GDM1 (cell line): ENCODE results near the gene RNF217.

Source experiments
- DNase-seq: peaks from one replicate; lab custom pipeline; 2025; lab: John Stamatoyannopoulos, UW

RNF217 gene

DNA sequence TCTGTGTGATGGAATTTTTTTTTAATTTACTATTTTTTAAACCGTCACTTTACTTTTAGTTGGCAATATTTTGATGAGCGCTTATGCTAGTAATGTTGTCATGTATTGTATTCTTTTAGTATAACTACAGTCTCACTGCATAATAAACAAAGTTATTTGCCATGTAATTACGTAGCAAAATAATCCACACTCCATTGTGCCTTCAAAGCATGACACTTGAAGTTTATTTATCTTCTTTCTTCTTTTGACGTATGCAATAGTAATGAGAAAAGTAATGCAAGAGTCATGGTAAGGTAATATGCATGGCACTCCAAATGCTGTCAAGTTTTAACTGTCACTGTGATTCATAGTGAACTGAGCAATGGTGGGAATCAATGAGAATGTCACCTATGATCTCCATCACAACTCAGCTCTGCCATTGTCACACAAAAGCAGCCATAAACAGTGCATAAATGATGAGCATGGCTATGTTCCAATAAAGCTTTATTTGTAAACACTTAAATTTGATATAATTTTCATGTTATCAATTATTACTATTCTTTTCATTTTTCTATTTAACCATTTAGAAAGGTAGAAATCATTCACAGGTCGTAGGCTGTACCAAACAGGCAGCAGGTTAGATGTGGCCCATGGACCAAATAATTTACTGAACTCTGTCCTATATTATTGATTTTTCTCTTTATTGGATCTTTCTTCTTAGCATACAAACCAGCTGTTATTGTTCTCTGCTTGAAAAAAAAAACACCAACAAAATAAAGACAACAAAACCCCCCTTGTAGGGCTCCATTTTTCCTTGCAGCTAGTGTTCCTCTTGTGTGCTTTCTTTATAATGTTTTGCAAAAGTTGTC, 27.1 kb downstream of the RNF217 start:
- DNase-seq = no peak

DNA sequence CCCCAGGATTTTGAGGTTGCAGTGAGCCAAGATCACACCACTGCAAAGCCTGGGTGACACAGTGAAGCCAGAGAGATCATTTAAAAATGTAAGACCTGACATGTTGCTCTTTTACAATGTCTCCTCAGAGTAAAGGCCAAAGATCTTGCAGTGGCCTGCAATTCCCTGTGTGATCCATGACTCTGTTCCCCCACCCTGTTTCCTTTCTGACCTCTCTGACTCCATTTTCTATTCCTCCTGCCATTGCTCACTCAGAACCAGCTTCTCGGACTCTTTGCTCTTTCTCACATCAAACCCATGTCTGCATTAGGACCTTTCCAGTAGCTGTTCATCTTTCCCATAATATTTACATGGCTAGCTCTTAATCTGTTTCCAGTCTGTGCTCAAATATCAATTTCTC, 28.8 kb downstream of the RNF217 start:
- no peak for DNase-seq

DNA sequence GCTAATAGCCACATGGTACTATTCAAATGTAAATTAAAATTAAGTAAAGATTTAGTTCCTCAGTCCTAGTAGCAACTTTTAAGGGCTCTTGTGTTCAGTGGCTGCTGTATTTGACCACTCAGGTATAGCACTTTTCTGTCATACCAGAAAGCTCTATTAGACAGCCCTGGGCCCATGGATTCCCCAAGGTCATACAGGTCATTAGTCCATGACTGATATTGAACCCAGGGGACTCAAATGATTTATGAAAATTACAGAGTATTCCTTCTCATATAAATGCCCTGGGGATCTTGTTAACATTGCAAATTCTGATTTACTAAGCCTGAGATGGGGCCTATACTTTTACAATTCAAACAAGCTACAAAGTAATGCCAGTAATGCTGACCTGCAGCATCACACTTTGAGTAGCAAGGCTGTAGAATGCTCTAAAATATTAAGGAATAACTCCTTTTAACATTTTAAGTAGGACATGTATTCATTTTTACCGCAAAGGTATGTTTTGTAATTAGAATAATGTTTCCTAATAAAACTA, 29.6 kb downstream of the RNF217 start:
- no peak for DNase-seq

DNA sequence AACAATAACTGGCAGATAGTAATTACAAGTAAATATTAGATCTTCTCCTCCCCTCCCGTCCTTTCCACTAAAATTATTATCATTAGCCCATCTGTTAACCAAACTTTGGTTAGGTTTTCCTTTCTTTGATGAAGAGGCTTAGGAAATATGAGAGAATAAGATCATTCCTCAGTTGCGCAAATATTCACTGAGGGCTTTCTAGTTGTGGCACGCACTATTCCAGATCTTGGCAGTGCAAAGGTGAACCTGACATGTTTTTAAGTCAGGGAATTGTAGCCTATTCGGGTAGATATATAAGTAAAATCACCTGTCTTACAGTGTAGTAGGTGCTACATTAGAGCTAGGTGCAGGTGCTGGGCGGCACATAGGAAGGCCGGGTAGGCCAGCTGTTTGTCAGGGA, 31.1 kb downstream of the RNF217 start:
- no peak for DNase-seq

DNA sequence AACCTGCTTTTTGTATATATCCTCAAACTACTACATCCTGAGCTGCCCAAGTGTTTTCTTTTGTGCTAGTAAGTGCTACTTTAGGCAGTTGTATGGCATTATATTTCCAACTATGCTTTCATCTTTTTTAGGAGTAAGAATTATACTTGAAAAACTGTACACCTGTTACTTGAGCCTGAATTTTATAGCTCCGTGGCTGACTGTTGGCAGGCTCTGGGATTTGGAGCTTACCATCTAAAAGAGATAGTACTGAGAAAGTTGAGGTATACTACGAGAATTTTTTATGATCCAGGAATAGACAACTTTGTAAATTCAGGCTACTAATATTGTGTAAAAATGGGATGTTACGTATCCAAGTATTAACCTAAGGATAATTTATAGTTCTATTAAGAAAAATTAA, 32.4 kb downstream of the RNF217 start:
- DNase-seq = no peak

DNA sequence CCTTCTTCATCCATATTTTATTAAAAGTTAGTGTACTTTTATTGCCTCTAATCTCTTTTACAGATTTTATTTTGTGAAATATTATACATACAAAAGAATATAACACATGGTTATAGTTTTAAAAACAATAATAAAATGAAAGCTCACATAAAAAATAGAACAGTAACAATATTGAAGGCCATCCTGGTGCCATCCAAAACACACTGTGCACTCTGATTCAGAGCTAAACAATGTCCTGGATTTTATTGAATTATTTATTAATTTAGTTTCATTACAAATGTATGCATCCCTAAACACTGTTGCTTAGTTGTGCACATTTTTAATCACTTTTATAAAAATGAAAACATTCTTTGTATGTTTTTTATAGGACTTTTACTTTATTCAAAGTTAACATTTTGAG, 32.9 kb downstream of the RNF217 start:
- no peak for DNase-seq

DNA sequence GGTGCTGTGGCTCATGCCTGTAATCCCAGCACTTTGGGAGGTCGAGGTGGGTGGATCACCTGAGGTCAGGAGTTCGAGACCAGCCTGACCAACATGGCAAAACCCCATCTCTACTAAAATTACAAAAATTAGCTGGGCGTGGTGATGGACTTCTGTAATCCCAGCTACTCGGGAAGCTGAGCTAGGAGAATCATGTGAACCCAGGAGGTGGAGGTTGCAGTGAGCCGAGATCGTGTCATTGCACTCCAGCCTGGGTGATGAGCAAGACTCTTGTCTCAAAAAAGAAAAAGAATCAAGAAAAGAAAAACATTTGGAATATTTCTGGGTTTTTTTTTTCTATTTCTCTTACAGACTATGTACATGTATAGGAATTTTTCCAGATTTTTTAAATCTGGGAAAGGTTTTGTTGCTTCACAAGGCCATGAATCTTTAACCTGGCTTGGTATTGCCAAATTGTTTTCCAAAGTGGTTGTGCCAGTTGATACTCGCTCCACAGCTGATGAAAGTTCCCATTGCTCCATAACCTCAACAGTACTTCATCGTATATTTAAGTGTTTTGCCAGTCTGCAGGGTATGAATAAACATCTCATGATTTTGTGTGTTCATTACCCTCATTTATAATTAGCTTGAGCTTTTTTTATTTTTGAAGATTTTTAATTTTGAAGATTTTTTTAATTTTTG, 33.5 kb downstream of the RNF217 start:
- no peak for DNase-seq

DNA sequence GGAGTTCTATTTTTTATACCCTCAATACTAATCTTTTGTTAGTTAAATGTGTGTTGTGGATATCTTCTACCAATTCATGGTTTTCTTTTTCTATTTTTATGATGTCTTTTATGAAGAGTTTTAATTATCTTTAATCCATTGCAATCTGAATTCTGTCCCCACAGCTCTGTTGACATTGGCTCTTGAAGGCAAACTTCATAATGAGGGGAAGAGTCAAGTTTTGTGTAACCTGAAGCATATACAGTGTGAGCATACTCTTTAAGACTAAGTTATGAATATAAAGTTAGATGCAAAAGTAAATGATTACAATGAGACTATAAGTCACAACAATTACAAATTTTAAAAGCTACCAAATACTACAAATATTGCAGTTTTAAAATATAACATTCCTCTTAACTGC, 34.2 kb downstream of the RNF217 start:
- DNase-seq = no peak

DNA sequence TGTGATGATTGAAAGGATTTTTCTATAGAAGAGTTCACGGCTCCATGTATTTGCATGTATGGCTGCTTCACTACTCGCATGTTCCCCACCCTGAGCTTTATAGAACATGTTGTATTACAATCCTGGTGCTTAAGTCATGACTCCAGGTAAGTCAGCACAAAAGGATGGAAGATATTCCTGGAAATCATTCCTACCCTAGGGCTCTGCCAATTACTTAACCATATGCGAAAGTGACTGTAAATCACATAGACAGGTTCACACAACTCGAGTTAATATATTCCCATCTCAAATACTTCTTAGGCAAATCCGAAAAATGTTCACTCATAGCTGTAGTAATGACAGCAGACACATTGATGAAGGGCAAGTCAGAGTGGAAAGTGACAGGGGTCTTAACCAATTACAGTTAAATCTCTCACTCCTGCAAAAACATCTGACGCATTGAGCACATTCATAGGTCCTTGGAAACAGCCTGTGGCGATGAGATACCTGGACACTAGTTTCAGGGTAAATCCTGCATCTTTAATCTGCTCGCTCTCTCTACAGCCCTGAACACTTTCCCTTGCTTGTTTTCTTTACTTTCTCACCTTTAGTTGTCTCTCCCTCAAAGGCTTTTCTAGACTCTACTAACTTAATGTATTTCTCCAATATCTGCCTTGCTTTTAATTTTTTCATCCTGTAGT, 35.1 kb downstream of the RNF217 start:
- DNase-seq = no peak

DNA sequence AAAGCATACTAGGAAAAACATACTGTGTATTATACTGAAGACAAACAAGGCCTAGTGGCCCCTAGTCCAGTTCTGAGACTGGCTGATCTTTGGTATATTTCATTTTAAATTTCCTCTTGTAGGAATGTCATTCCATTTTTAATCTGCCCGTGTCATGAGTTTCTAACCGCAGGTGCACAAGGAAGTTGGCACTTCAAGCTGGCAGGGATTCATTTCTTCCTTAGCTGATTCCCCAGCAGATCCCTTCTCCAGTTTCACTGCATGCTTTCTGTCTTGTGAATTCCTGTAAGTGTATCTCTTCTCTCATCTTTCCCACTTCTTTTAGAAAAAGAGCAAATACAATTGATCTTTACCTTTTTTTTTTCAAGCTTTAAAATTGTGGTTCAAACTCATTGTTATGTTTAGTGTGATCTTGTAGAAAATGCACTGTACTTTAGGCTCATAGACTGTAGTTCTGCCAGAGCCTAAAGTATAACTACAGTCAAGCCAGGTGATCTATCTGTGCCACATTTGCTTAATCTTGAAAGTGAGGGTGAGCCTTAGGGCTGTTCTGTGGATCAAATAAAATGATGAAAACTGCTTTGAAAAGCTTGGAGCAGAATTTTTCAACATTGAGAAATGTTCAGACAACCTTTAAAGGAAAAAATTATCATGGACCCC, 37.0 kb downstream of the RNF217 start:
- no peak for DNase-seq

DNA sequence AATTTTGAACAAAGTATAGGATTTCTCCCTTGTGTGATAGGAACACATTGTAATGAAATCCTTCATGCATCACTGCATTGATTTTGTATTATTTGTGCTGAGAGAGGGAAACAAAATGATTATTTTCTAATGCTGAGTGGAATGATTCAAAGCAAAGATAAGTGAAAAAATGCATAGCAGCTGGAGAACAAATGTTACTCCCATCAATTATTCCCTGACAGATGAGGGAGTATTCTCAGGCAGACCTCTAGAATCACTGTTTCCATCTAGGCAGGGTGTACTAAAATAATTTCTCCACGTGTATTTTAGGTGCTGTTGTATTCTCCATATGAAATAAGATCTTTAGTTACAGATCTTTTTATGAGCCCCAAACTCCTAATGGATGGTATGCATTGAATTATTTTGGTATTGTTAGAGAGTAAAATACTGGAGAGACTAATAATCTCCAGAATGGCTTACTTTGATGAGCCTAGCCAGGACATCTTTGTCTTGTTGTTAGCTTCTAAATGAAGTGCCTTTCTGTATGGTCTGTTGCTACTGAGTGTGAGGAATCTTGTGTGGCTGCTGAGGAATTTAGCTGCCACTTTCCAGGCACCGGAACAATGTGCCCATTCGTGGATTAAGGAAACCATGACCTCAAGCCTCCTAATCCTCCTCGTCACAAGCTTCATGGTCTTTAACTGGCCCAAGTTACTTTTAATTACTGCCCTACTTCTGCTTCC, 39.6 kb downstream of the RNF217 start:
- no peak for DNase-seq

DNA sequence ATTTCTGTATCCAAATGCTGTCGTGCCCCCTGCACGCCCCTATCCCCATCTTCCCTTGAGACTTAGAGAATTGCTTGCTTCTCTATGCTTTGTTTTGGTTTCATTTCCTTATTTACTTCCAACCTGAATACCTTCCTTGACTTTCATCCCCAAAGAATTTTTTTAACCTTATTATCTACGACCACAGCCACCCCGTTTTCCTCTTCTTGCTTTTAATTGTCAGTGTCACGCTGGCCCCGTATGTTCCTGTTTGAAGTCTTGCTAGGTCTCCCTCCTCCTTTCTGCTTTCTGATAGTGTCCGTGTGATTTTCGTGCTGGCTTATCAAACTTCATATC, 40.1 kb downstream of the RNF217 start:
- no peak for DNase-seq

DNA sequence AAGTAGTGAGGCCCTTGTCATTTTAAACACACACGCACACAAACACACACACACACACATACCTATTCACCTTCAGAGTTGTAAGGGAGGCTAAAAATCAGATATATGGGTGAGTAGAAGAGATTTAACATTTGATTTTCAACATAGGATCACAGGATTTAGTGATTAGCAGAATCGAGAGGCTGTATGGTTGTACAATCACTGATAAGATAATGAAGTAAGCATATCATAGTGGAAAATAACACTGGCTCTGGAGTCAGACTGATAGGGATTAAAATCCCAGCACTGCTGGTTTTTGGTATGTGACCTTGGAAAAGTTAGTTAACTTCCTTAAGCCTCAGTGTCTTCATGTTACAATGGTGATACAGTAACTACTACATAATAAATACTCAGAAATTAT, 40.8 kb downstream of the RNF217 start:
- no peak for DNase-seq

DNA sequence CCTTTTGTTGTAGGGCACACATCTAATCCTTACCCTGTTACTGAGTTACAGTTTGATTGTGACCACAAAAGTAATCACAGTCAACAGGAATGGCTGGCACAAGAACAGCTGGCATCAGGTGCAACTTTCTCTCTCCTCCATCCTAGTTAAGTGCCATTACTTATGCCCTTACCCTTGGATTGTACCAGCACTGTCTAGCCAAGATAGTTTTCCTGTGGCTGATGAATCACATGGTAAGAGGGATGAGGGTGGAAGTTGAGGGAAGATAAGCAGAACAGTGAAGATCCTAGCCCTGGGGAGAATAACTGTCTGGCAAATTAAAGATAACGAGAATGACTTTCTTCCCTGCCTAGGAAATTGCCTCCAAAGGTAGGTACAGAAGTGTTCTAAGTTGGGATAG, 42.0 kb downstream of the RNF217 start:
- no peak for DNase-seq

DNA sequence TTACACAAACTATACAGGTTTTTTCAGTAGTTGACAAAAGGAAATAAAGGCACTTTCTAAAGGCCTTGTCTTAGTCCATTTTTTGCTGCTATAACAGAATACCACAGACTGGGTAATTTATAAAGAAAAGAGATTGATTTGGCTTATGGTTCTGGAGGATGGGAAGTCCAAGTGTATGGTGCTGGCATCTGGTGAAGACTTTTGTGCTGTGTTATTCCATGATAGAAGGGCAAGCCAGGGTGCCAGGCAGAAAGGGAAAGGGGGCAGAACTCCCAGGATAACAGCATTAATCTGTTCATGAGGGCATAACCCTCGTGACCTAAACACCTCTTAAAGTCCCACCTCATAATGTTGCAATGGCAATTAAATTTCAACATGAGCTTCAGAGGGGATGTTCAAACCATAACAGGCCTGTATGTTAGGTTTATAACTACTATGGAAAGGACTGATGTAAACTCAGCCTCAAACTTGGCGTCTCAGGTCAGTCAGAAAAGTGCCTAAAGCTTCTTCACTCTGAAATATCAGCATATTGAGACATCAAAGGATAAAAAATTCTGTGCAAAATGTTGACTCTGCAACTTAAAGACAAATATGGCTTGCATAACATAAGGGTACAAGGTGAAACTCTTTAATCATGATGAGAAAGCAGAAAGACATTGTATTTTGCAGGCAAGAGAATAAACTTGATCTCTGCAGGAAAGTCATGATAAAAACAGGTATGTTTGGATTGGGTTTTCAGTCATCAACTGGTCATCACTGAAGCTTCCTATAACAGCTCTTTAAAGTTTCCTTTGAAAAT, 42.8 kb downstream of the RNF217 start:
- no peak for DNase-seq

DNA sequence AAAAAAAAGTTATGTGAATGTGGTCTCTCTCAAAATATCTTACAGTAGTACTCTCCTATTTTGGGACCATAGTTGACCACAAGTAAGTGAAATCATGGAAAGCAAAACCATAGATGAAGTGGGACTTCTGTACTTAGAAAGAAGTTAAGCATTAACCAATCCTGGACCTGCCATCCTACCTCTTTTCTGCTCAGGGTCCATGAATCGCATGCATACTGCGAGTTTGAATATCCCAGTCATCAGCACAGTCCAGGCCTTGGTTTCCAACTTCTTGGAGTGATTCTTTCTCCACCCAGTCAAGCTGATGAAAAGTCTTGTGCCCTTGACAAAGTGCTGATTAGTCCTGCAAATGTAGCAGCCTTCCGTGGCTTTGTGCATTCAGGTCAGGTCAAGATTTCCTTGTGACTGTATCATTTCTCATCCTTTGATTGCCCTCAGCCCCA, 46.0 kb downstream of the RNF217 start:
- DNase-seq = no peak

DNA sequence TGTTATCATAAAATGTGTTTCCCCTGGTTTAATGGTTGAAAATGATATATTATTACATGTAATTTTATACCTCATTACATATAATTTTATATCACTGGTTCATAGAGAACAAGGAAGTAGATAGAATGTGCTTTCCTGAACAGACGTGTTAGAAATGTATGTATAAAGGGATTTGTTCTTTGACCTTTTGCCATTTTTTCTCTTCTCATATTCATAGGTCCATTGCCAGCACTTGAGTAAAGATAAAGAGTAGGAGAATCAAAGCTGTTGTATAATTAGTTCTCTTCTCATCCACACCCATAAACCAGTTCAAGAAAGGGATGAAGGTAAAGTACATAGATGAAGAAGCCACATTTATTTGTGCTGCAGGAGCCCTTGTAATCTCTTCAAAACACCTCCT, 46.7 kb downstream of the RNF217 start:
- no peak for DNase-seq

DNA sequence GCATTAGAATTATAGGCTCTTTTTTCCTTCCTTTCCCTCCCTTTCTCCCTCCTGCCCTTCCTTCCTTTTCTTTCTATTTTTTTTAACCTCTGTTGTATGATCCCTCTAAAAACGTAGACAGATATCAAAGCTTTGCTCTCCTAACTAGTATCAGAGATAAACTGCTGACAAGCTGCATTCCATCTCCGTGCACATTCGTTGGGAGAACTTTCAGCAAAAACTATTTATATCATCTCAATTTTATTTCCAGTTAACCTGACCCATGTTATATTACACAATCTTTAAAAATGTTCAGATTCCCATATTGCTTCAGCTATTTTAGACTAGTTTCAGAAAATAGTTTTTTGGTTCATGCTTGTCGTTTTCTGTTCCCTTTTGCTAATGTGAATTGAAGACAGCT, 47.3 kb downstream of the RNF217 start:
- DNase-seq = no peak

DNA sequence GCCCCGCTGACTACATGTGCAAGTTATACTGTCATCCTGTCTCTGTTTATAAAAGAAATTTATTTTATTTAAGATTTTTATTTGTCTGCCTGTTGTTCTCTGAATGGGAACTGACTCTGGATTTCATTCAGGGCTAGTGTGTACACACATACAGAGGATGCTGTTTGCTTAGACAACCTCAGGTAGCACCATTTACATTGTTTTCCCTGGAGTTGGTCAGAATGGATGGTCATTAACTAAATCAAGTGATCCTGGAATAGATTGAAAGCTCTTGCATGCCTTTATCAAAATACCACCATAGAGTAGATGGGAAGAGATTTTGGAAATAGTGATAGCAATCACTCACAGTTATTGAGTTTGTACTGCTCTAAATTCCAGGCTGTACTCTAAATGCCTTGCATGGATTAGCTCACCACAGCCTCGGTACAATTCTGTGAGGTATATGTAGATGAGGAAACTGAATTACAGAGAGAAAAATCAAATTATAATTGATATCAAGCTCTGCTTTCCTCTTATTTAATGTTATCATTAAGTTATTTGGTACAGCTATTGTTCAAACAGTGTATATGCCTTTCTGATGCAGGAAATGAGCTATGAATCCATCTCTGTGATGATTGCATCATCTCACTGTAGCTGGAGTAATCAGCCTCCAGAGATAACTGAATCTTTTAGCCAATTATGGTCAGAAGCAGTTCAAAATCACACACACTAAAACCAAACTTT, 51.9 kb downstream of the RNF217 start:
- no peak for DNase-seq

DNA sequence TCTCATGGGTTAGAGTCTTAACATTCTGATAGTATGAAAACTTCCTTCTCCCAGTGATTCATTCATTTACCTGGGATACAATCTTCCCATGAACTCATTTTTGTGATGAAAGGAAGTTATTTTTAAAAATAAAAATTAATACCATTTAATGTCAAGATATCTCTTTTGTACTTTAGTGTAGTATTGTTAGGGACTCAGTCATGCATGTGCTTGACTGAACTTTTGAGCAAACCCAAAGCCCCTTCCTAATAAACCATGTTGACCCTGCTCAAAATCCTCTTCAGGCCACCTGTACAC, 52.4 kb downstream of the RNF217 start:
- DNase-seq = no peak
